OCI-LY3 (cell line): ENCODE measurements around the gene RAI1.

ENCODE experiments used
- H2AFZ ChIP-seq: fragments of 200-600, 300-600 bp; shearing (Covaris generic); 2 replicates; pipeline ENCODE4 v1.6.0; 2014; ENCODE audit warnings: antibody characterized with exemption, low read depth, low read length
- H3K27ac ChIP-seq: fragments of 200-600, 300-600 bp; sonication (generic); 2 replicates; pipeline ENCODE4 v1.5.1; 2014; ENCODE audit warnings: mild to moderate bottlenecking, low read length, moderate library complexity, mixed read lengths
- H3K27me3 ChIP-seq: fragments of 200-600, 300-600 bp; sonication (generic); 2 replicates; pipeline ENCODE4 v1.6.1; 2014; ENCODE audit warnings: low read depth, low read length, mixed read lengths
- H3K36me3 ChIP-seq: fragments of 200-600, 300-600 bp; sonication (generic); replicated peaks from 2 replicates; pipeline ENCODE3; 2014; ENCODE audit warnings: low read depth, low read length, mixed read lengths
- H3K4me1 ChIP-seq: fragments of 300-600, 200-600 bp; sonication (generic); 2 replicates; pipeline ENCODE4 v1.6.1; 2014; ENCODE audit warnings: low read length, mixed read lengths
- H3K4me2 ChIP-seq: fragments of 200-600, 300-600 bp; sonication (generic); 2 replicates; pipeline ENCODE4 v1.6.1; 2014; ENCODE audit warnings: low read length, mixed read lengths
- H3K4me3 ChIP-seq: fragments of 300-600, 200-600 bp; sonication (generic); 2 replicates; pipeline ENCODE4 v1.5.1; 2014; ENCODE audit warnings: antibody characterized with exemption, mild to moderate bottlenecking, low read length, moderate library complexity
- H3K79me2 ChIP-seq: fragments of 300-600, 200-600 bp; shearing (Covaris generic); 2 replicates; pipeline ENCODE4 v1.6.1; 2014; ENCODE audit warnings: mild to moderate bottlenecking, low read length, mixed read lengths
- H3K9ac ChIP-seq: fragments of 300-600, 200-600 bp; shearing (Covaris generic); 2 replicates; pipeline ENCODE4 v1.6.0; 2014; ENCODE audit warnings: mild to moderate bottlenecking, low read length, moderate library complexity
- H3K9me3 ChIP-seq: fragments of 200-600, 300-600 bp; shearing (Covaris generic); 2 replicates; pipeline ENCODE4 v1.6.1; 2014; ENCODE audit warnings: low read length, mixed read lengths; ENCODE audit not compliant: insufficient read depth
- H4K20me1 ChIP-seq: fragments of 200-600, 300-600 bp; sonication (generic); 2 replicates; pipeline ENCODE4 v1.6.1; 2016; ENCODE audit warnings: low read length, mixed read lengths; ENCODE audit not compliant: insufficient read depth
- EZH2phosphoT487 ChIP-seq: fragments of 200-600 bp; shearing (Covaris generic); IDR thresholded peaks from 2 replicates; pipeline ENCODE4 v1.6.1; 2018; ENCODE audit warnings: antibody characterized with exemption, mixed run types, low read depth
- TF ChIP-seq, protein P1 (sequence below): fragments of 200-600, 300-600 bp; sonication (generic); IDR thresholded peaks from 2 replicates; pipeline ENCODE4 v1.5.1; 2014; ENCODE audit warnings: antibody characterized with exemption, low read length, low read depth

Gene RAI1

DNA sequence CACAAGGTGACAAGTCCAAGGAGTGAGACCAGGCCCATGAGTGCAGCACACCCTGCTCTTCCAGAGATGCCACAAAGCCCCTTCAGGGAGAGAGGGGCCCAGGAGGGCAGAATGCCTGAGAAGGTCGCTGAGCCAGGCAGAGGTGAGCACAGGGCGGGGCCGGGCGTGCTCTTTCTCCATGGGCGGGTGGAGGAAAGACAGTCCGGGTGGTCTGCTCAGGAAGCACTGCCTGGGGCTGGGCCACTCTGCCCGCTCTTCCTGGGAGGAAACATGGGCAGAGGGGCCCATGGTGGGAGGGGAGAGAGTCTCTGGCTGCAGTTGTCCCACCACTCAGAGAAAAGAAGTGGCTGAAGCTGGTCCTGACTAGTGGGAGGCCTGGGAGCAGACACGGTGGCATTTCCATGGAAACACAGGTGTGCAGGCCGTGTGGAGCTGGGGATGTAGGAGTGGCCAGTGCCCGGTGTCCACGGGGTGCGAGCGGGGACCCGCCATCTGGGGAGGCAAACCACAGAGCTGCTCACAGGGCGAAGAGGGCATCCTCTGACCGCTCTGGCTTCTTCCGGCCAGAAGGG lies 165.9 kb downstream of the RAI1 start:
- no peak for TF ChIP-seq EZH2phosphoT487
- TF ChIP-seq, protein P1, sequence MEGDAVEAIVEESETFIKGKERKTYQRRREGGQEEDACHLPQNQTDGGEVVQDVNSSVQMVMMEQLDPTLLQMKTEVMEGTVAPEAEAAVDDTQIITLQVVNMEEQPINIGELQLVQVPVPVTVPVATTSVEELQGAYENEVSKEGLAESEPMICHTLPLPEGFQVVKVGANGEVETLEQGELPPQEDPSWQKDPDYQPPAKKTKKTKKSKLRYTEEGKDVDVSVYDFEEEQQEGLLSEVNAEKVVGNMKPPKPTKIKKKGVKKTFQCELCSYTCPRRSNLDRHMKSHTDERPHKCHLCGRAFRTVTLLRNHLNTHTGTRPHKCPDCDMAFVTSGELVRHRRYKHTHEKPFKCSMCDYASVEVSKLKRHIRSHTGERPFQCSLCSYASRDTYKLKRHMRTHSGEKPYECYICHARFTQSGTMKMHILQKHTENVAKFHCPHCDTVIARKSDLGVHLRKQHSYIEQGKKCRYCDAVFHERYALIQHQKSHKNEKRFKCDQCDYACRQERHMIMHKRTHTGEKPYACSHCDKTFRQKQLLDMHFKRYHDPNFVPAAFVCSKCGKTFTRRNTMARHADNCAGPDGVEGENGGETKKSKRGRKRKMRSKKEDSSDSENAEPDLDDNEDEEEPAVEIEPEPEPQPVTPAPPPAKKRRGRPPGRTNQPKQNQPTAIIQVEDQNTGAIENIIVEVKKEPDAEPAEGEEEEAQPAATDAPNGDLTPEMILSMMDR, result no peak
- no peaks in the 10 kb centered on the region for H3K36me3 ChIP-seq
- peaks cover 11% of the 10 kb centered on the region for H3K4me1 ChIP-seq
- H3K4me3 ChIP-seq, result no peak overlapping the region
- H3K79me2 ChIP-seq, result no peaks in the 10 kb centered on the region
- no peak overlapping the region for H3K4me2 ChIP-seq
- H3K27ac ChIP-seq, result no peak overlapping the region
- H3K9me3 ChIP-seq, result no peaks in the 10 kb centered on the region
- no peak overlapping the region for H3K9ac ChIP-seq
- H4K20me1 ChIP-seq, result no peaks in the 10 kb centered on the region
- H3K27me3 ChIP-seq, result no peaks in the 10 kb centered on the region
- no peak overlapping the region for H2AFZ ChIP-seq

DNA sequence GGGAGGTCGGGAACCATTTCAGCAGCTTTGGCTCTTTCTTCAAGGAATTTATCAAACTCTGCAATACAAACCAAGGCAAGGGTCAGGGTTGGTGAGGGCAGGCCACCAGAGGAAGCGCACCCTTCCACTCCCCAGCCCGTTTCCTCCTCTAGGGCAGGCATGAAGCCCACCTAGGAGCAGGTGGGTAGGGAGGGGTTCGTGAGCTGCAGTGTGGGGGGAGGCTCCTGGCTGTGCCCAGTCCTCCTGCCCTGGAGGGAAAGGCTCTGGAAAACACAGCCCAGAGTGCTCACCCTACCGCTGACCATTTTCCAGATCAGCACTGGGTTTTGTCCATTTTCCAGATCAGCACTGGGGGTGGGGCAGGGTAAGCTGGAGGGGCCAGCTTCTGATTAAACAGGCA lies 166.5 kb downstream of the RAI1 start:
- Histone ChIP-seq H3K9me3 (no peaks in the 10 kb centered on the region), H2AFZ (no peak overlapping the region), H3K4me1 (peaks cover 11% of the 10 kb centered on the region), H4K20me1 (no peaks in the 10 kb centered on the region), H3K9ac (no peak overlapping the region), H3K4me2 (no peak overlapping the region), H3K27me3 (no peaks in the 10 kb centered on the region), H3K36me3 (no peaks in the 10 kb centered on the region), H3K4me3 (no peak overlapping the region), H3K79me2 (no peaks in the 10 kb centered on the region), H3K27ac (no peak overlapping the region)
- TF ChIP-seq, protein P1, result no peak
- no peak for TF ChIP-seq EZH2phosphoT487

DNA sequence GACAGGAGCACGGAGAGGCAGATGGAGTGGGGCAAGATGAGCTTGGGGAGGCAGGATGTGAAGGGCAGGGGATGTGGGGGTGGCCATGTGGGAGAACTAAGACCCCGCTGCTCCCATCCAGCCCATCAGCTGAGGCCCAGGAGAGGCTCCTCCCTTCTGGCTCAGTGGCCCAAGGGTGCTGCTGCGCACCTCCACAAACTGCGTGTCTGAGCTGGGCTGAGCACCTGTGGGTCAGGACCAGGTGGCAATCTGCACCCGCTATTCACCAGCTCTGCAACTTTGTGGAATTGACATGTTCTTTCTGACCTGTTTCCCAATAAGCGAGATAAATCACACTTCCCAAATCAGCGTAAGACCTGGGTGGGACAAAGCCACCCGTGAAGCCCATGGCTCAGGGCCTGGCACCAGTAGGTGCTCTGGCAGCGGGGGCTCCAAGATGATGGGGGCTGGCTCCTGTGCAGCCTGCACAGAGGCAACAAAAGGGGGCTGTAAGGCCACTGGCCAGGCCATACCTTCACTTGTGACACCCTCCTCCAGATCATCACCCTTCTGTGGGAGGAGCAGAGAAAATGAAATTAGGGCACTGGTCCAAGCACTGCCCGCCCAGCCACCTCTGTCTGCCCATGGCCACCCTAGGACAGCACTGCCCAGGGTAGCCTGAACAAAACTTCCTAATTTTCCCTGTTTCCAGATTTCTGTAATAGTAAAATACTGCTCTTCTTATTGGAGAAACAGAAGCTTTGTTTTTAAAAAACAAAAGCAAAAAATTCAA lies 167.2 kb downstream of the RAI1 start:
- Histone ChIP-seq H3K9me3 (no peaks in the 10 kb centered on the region), H3K79me2 (no peaks in the 10 kb centered on the region), H3K4me3 (no peak overlapping the region), H3K27me3 (no peaks in the 10 kb centered on the region), H3K27ac (no peak overlapping the region), H3K4me1 (peaks cover 11% of the 10 kb centered on the region), H3K36me3 (no peaks in the 10 kb centered on the region), H4K20me1 (no peaks in the 10 kb centered on the region), H3K4me2 (no peak overlapping the region), H3K9ac (no peak overlapping the region), H2AFZ (no peak overlapping the region)
- no peak for TF ChIP-seq EZH2phosphoT487
- TF ChIP-seq, protein P1, result no peak

DNA sequence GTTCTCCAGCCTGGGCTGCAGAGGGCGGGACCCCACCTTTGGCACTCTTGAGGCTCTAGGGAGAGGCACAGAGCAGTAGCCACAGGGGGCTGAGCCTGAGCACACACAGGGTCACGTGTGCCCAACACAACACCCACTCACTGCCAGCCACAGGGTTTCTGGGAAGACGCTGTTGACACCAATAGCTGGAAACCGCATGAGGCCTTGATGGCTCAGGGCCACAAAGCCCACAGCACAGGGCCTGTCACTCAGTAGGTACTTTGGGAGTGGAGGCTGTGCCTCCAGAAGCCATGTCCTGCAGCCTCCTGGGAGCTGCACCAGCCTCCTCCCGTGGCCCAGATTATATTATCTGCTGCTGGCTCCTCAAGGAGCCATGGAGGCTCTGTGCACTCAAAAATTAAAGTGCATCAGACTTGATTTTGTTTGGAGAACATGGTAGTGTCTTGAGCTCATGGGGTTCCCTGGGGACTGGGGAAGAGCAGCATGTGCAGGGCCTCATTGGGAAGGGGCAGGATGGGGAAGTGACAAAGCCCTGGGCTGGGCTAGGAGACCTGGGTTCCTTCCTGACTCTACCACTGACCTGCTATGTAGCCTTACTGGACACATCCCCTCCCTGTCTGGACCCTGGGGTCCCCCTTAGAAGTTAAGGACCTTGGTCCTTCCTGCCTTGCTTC lies 168.0 kb downstream of the RAI1 start:
- TF ChIP-seq, protein P1, result no peak
- no peak for TF ChIP-seq EZH2phosphoT487
- Histone ChIP-seq H3K79me2 (no peaks in the 10 kb centered on the region), H3K27ac (no peak overlapping the region), H3K36me3 (no peaks in the 10 kb centered on the region), H3K4me3 (no peak overlapping the region), H2AFZ (no peak overlapping the region), H3K9ac (no peak overlapping the region), H3K4me2 (no peak overlapping the region), H4K20me1 (no peaks in the 10 kb centered on the region), H3K27me3 (no peaks in the 10 kb centered on the region), H3K9me3 (no peaks in the 10 kb centered on the region), H3K4me1 (peaks cover 11% of the 10 kb centered on the region)
